ENCODE results near the gene OVCA2.

The OVCA2 gene

DNA sequence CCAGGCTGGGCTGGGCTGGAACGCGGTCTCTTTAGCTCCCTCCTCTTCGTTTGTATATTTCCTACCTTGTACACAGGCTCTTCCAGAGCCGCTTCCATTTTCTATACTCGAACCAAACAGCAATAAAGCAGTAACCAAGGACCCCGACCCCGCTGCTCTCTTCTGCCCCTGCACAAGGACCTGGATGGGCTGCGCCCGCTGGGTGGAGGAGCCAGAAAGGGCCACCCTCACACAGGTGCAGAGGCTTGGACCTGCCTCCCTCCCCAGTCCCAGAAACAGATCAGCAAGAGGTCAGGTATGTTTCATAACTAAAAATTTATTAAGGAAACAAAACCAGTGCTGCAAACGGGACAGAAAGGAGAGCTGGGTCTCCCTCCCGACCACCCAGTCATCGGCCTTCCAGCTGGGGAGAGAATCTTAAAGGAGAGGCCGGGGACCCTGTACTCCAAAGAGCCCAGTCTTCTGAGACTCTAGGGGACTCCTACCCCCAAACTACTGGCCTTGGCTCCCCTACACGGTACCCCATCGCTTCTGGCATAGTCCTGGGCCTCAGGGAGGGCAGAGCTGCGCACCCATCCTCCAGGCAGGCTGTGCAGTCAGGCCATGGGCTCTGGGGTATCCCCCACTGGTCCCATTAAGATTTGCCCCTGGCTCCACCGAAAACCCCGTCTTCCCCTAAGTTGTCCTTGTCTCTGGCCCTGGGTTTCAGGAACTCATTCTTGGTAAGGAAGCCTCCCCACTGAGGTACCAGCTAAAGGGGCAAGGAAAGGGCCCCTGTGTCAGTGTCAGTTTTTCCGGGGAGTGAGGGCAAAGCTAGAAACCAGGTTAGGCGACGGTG is 17.9 kb downstream of the OVCA2 start:
- intact Hi-C loops (cut with DNase I), result no loop called here
- no peak for DNase-seq

DNA sequence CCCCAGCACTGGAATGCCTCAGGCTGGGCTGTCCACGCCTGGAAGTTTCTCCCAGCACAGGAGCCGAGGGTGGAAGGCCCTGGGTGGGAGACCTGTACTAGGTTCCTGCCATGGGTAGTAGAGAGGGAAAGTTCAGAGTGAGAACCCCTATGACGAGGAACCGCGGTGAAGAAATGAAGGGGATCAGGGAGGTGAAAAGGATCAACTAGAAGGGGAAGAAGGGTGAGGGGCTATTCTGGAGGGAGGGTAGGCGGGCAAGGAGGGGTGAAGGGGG is 18.5 kb downstream of the OVCA2 start:
- intact Hi-C loops (cut with DNase I), result no loop called here
- no peak for DNase-seq

GRCh38 chr17:2060681-2061440 is 19.0 kb downstream of the OVCA2 start:
- no peak for DNase-seq
- intact Hi-C loops (cut with DNase I), result no loop called here

GRCh38 chr17:2061441-2061958 is 19.7 kb downstream of the OVCA2 start:
- no peak for DNase-seq
- intact Hi-C loops (cut with DNase I), result no loop called here

GRCh38 chr17:2062571-2063183 is 20.9 kb downstream of the OVCA2 start:
- intact Hi-C loops (cut with DNase I), result no loop called here
- DNase-seq, result no peak

DNA sequence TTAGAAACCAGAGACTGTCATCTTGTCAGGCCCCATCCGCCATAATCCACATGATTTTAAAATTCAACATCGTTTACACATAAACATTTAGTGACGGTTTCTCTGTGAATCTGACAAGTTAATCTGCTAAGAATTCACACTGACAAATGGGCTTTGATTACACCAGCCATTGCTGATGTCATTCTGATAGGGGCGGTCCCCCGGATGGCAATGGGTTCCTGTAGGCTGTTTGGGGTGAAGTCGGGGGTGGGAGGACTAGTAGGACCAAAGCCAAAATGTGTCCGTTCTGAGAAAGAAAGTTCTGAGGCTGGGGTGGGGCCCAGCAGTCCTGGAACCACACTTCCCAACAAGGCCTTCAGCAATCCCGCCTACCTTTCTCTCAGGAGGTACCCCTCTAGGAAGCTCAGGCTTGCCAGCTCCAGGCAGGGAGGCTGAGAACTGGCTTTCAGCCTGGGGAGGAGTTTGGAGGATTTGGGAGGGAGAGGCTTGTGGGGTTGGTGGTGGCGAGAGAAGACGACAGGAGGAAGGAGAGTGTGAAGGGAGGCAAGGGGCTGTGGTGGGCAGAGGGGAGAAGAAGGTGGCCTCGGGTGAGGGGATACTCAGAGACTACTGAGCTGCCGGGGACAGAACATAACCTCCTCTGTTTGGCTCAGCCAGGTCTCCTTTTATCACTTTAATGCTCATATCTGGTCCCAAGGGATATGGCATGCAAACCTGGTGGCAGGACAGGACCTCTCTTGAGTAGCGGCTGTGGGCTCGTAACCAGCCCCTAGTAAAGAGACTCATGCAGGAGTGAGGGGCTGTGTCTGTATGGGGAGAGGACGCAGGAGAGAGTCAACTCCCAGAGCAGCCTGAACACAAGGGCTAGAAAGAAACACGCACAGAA is 21.7 kb downstream of the OVCA2 start:
- intact Hi-C loops (cut with DNase I), result no loop called here
- DNase-seq, result no peak

DNA sequence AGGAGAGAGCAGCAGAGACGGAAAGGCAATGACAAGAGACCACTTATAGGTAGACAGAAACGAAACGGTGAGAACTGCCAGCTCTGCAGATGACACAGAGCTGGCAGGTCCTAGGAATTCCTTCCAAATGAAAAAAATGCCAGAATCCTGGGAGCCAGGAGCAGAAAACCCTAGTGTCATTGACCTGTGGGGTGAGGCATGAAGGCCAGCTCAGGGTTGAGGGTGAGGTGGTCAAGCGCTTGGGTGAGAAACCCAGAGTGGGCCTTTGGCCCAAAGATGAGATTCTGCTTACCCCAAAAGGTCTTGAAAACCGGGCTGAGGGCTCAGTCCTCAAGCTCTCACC is 22.3 kb downstream of the OVCA2 start:
- DNase-seq, result no peak

GRCh38 chr17:2064520-2064971 is 22.7 kb downstream of the OVCA2 start:
- no peak for DNase-seq
- intact Hi-C loops (cut with DNase I), result no loop called here

More for the DNA sequence above, 22.3 kb downstream of the OVCA2 start:
- intact Hi-C loops (cut with DNase I), result no loop called here

DNA sequence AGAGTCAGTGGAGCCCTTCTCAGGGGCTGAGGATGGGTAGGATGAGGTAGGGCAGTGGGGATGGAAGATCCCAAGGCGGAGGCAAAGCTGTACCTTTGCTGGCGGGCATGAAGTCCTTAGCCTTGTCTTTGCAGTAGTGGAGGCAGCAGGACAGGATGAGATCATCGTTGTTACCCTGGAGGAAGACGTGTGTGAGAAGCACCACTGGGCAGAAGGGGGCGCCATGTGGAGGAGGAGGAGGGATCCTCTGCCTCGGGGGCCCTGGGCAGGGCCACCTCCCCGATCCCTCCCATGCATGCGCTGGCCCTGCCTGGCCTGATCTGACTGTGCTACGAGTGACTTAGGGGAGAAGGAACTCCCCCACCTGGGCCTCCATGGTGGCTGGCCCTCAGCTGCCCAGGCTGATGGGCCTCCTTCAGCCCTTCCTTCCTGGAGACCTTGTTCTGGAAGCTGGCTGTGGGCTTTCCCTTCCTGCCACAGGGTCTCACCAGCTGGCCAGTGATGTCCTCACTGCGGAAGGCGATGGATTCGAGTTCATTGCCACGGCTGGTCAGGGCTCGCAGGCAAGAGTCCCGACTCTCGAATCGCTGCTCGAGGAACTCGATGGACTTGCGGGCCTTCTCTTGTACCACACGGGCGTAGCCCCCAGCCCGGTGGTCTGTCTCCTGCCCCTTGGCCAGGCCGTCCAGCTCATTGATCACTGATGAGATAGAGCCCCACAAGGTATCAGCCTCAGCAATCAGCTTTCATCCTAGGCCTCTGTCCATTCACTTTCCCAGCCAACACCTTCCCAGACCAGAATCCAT is 23.4 kb downstream of the OVCA2 start:
- intact Hi-C loops (cut with DNase I), result no loop called here
- no peak for DNase-seq

- no peak for DNase-seq
- intact Hi-C loops (cut with DNase I), result no loop called here
Measured at GRCh38 chr17:2065949-2066400, 24.2 kb downstream of the OVCA2 start.

- intact Hi-C loops (cut with DNase I), result no loop called here
- DNase-seq, result no peak
Measured at GRCh38 chr17:2067048-2067561, 25.3 kb downstream of the OVCA2 start.

GRCh38 chr17:2067608-2068024 is 25.8 kb downstream of the OVCA2 start:
- no peak for DNase-seq
- intact Hi-C loops (cut with DNase I), result no loop called here

GRCh38 chr17:2068031-2068518 is 26.3 kb downstream of the OVCA2 start:
- intact Hi-C loops (cut with DNase I), result no loop called here
- DNase-seq, result no peak

DNA sequence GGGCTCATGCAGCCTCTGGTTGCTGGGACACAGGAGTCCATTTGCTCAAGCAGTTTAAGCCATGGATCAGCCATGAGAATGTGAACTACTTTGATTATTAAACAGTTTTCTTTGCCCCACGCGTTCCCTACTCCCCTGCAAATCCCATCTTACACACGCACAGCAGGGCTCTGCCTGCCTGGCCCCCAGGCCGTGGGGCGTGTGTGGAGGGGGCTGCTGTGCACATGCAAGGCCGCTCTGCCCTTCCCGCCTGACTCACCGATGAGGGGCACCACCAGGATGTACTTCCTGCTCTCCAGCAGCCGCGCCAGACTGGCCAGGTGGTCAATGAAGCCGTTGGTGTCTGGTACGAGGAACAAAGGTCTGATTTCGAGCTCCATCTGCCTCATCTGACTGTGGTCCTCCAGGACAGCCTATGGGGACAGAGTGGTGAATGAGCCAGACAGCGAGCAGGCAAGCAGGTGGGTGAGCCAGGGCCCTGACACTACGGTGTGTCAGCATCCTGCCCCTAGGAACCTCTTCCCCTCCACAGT is 26.8 kb downstream of the OVCA2 start:
- DNase-seq, result no peak
- intact Hi-C loops (cut with DNase I), result no loop called here

- intact Hi-C loops (cut with DNase I), result no loop called here
- DNase-seq, result no peak
Measured at GRCh38 chr17:2070241-2071023, 28.6 kb downstream of the OVCA2 start.

DNA sequence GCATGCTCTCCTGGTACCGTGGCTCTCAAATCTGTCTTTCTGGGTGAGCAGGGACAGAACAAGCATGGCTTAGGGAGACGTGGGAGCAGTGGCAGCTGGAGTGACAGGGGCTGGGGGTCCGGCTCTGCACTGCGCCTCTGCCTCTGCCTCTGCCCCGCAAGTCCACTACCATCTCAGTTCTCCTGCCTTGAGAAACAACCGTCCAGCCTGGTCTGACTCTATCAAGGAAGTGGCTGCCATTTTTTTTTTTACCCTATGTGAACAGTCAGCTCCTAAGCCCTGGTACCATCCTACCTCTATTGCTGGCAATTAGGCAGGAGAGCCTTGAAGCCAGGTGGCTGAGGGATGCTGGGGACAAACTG is 29.2 kb downstream of the OVCA2 start:
- intact Hi-C loops (cut with DNase I), result no loop called here
- DNase-seq, result no peak

Data from head of caudate nucleus (tissue), 42 donors.